HCT116 (cell line): Measurements from ENCODE around the gene CDC14B. TPM values are rescaled to one million over a fixed set of nuclear protein-coding genes. Genes with fewer than 3 reads are reported as not detected.

ENCODE experiments used
- ATAC-seq: fragments of 200-7000 bp; cut with Tn5 transposase; 2 replicates; pipeline ENCODE4 v1.9.1; 2020; ENCODE audit warnings: mild to moderate bottlenecking, moderate library complexity
- BruUV-seq: library from RNA; stranded (reverse); fragments of 400-500 nt; replicated peaks from 2 replicates; lab custom pipeline; 2021; lab: Mats Ljungman, UMichigan
- CTCF ChIA-PET: fragments of 300-600 bp; sonication (Branson Sonifier 250); formaldehyde crosslinking; loops from one replicate; lab custom pipeline; 2021; ENCODE audit warnings: antibody characterized with exemption; lab: Charles Lee
- POLR2A ChIA-PET: fragments of 300-600, 350-600 bp; sonication (Branson Sonifier 250); formaldehyde crosslinking; loops from one replicate; lab custom pipeline; 2021; ENCODE audit warnings: antibody characterized with exemption; lab: Charles Lee
- RAD21 ChIA-PET, 2 experiments: fragments of 300-600 bp; sonication (Branson Sonifier 250); formaldehyde crosslinking; loops; one replicate each; lab custom pipeline; 2023; ENCODE audit warnings: low total read pairs in 2 of 2; ENCODE audit not compliant: uncharacterized antibody in 2 of 2, unreplicated experiment in 2 of 2, low non-redundant PET in 1 of 2; lab: Charles Lee
- DNase-seq: peaks from one replicate; pipeline ENCODE4 v3.0.0-alpha.2; 2010; ENCODE audit warnings: low read depth, low spot score
- H2AFZ ChIP-seq: fragments of 200-600 bp; shearing (Covaris generic), sonication (generic); 2 replicates; pipeline ENCODE4 v1.6.1; 2017; ENCODE audit warnings: low read depth, mixed run types, mixed read lengths, antibody characterized with exemption, low read length; ENCODE audit not compliant: poor library complexity, severe bottlenecking
- H3K27ac ChIP-seq: 2 replicates; pipeline ENCODE4 v1.5.1; 2012; ENCODE audit warnings: low read depth, low read length
- H3K27me3 ChIP-seq: fragments of 200-600 bp; sonication (generic); 2 replicates; pipeline ENCODE4 v1.6.1; 2016; ENCODE audit warnings: mixed run types, low read length, mixed read lengths; ENCODE audit not compliant: insufficient read depth
- H3K36me3 ChIP-seq, 2 experiments: fragments of 200-500 bp in 1 of 2; fragments of 200-600 bp in 1 of 2; sonication (Bioruptor generic) in 1 of 2; sonication (generic) in 1 of 2; 2 replicates each; pipeline versions ENCODE4 v1.5.1 to v1.6.1; 2014 to 2016; ENCODE audit warnings: low read length in 2 of 2, inconsistent platforms in 1 of 2, mixed read lengths in 1 of 2, mixed run types in 1 of 2; ENCODE audit not compliant: insufficient read depth in 2 of 2, control insufficient read depth in 1 of 2
- H3K4me1 ChIP-seq, 2 experiments: fragments of 200-600 bp in 1 of 2; sonication (generic) in 1 of 2; 2 replicates each; pipeline versions ENCODE4 v1.5.1 to v1.6.1; 2012 to 2017; ENCODE audit warnings: low read length in 2 of 2, inconsistent platforms in 1 of 2, mild to moderate bottlenecking in 1 of 2, mixed read lengths in 1 of 2, mixed run types in 1 of 2, moderate library complexity in 1 of 2; ENCODE audit not compliant: insufficient read depth in 2 of 2, control insufficient read depth in 1 of 2
- H3K4me2 ChIP-seq: fragments of 200-600 bp; sonication (generic); 2 replicates; pipeline ENCODE4 v1.6.1; 2017; ENCODE audit warnings: mixed run types, low read length, mixed read lengths
- H3K4me3 ChIP-seq, 2 experiments: fragments of 200-600 bp in 1 of 2; sonication (generic) in 1 of 2; replicated peaks in 1 of 2; 2 replicates each; pipeline ENCODE4 v1.5.1; 2011 to 2016; ENCODE audit warnings: low read length in 2 of 2, control low read depth in 1 of 2, low read depth in 1 of 2, mild to moderate bottlenecking in 1 of 2, mixed read lengths in 1 of 2, mixed run types in 1 of 2
- H3K79me2 ChIP-seq: fragments of 200-600 bp; sonication (generic); 2 replicates; pipeline ENCODE4 v1.6.1; 2017; ENCODE audit warnings: mild to moderate bottlenecking, mixed run types, low read length, moderate library complexity, mixed read lengths; ENCODE audit not compliant: insufficient read depth
- H3K9ac ChIP-seq: fragments of 200-600 bp; sonication (generic); 2 replicates; pipeline ENCODE4 v1.6.1; 2016; ENCODE audit warnings: low read length, mixed read lengths
- H3K9me2 ChIP-seq: fragments of 200-600 bp; sonication (generic), shearing (Covaris generic); 2 replicates; pipeline ENCODE4 v1.6.1; 2017; ENCODE audit warnings: mixed run types, mild to moderate bottlenecking, moderate library complexity; ENCODE audit not compliant: insufficient read depth
- H3K9me3 ChIP-seq, 2 experiments: fragments of 200-500 bp in 1 of 2; fragments of 200-600 bp in 1 of 2; sonication (Bioruptor generic) in 1 of 2; sonication (generic) in 1 of 2; 2 replicates each; pipeline ENCODE4 v1.6.1; 2014 to 2017; ENCODE audit warnings: low read length in 2 of 2, mixed read lengths in 2 of 2, inconsistent platforms in 1 of 2, low read depth in 1 of 2, mild to moderate bottlenecking in 1 of 2, mixed run types in 1 of 2, moderate library complexity in 1 of 2; ENCODE audit not compliant: control insufficient read depth in 1 of 2, insufficient read depth in 1 of 2
- H4K20me1 ChIP-seq: fragments of 200-600 bp; sonication (generic), shearing (Covaris generic); 2 replicates; pipeline ENCODE4 v1.6.1; 2017; ENCODE audit warnings: mixed run types, mild to moderate bottlenecking, moderate library complexity; ENCODE audit not compliant: insufficient read depth
- CBX3 ChIP-seq: IDR thresholded peaks from 2 replicates; pipeline ENCODE4 v1.6.1; 2012; ENCODE audit warnings: low read depth
- ELF1 ChIP-seq: IDR thresholded peaks from 2 replicates; pipeline ENCODE4 v1.6.1; 2012; ENCODE audit warnings: low read depth, borderline replicate concordance
- JUND ChIP-seq: IDR thresholded peaks from 2 replicates; pipeline ENCODE4 v1.6.1; 2012
- POLR2A ChIP-seq: IDR thresholded peaks from 2 replicates; pipeline ENCODE4 v1.7.0; 2011; ENCODE audit warnings: borderline replicate concordance; ENCODE audit not compliant: insufficient read depth, insufficient read length; ENCODE audit errors: extremely low read depth
- POLR2AphosphoS5 ChIP-seq: IDR thresholded peaks from 2 replicates; pipeline ENCODE4 v1.6.1; 2011; ENCODE audit warnings: mild to moderate bottlenecking, low read depth, low read length, moderate library complexity
- REST ChIP-seq: IDR thresholded peaks from 2 replicates; pipeline ENCODE4 v1.6.1; 2012; ENCODE audit warnings: low read depth
- SP1 ChIP-seq: IDR thresholded peaks from 2 replicates; pipeline ENCODE4 v1.6.1; 2012; ENCODE audit warnings: low read depth
- SRF ChIP-seq: IDR thresholded peaks from 2 replicates; pipeline ENCODE4 v1.6.1; 2012; ENCODE audit warnings: low read depth
- TCF7L2 ChIP-seq: IDR thresholded peaks from 2 replicates; pipeline ENCODE4 v1.7.0; 2011; ENCODE audit warnings: borderline replicate concordance, inconsistent platforms; ENCODE audit not compliant: insufficient read depth, insufficient read length; ENCODE audit errors: extremely low read depth
- ZBTB33 ChIP-seq: IDR thresholded peaks from 2 replicates; pipeline ENCODE4 v1.6.1; 2011; ENCODE audit warnings: mild to moderate bottlenecking, low read length, moderate library complexity; ENCODE audit not compliant: insufficient replicate concordance; ENCODE audit errors: extremely low read depth
- ZFX ChIP-seq: fragments of 450-650 bp; IDR thresholded peaks from 2 replicates; pipeline ENCODE4 v1.6.1; 2017
- ZNF274 ChIP-seq: fragments of 200-500 bp; sonication (Bioruptor generic); IDR thresholded peaks from 2 replicates; pipeline ENCODE4 v1.6.1; 2014; ENCODE audit warnings: mild to moderate bottlenecking, low read depth, low read length, inconsistent platforms
- intact Hi-C: fragments of 100-400 bp; cut with micrococcal nuclease; formaldehyde crosslinking; loops from 2 replicates; pipeline ENCODE4 v1.10.0; 2022
- total RNA-seq: library from RNA; stranded (reverse); gene quantifications from one replicate; pipeline ENCODE4 v1.2.1, GENCODE V29; 2021; ENCODE audit not compliant: unreplicated experiment
- TF ChIP-seq, protein P1 (sequence below): IDR thresholded peaks from 2 replicates; pipeline ENCODE4 v1.6.1; 2012

The CDC14B gene
- total RNA-seq, 1 experiment from 2014 or later: 21.6 TPM

GRCh38 chr9:96486386-96487028 lies 133.1 kb downstream of the CDC14B start:
- ChIA-PET RAD21 (no interaction called here), CTCF (no interaction called here), POLR2A (no interaction called here)
- peaks cover 19 to 22% of the 10 kb centered on the region in 2 experiments for H3K4me1 ChIP-seq
- no peaks in the 10 kb centered on the region for H4K20me1 ChIP-seq
- no peak overlapping the region for H3K9ac ChIP-seq
- H3K36me3 ChIP-seq: peaks cover 7 to 17% of the 10 kb centered on the region in 2 experiments; a peak in 2 of 4 replicates
- no peaks in the 10 kb centered on the region for H3K27me3 ChIP-seq
- DNase-seq (no peak), ATAC-seq (no peak)
- BruUV-seq: no TSS peak
- H3K27ac ChIP-seq: peak overlapping the region; percentile 42; the same call in 1 of the 2 replicates
- H3K4me3 ChIP-seq: no peak overlapping the region
- H2AFZ ChIP-seq: no peak overlapping the region
- H3K79me2 ChIP-seq: no peaks in the 10 kb centered on the region
- H3K4me2 ChIP-seq: peak overlapping the region; percentile 16; the same call in 1 of the 2 replicates
- H3K9me3 ChIP-seq: no peaks in the 10 kb centered on the region
- TF ChIP-seq REST (no peak), ZNF274 (no peak), ZBTB33 (no peak), ZFX (no peak), POLR2AphosphoS5 (no peak), SRF (no peak), TCF7L2 (no peak), CBX3 (no peak), SP1 (0 out of 2 replicates have a peak, but pooled peaks have one; percentile 20), ELF1 (no peak), POLR2A (no peak), JUND (0 out of 2 replicates have a peak, but pooled peaks have one; percentile 7)
- TF ChIP-seq, protein P1, sequence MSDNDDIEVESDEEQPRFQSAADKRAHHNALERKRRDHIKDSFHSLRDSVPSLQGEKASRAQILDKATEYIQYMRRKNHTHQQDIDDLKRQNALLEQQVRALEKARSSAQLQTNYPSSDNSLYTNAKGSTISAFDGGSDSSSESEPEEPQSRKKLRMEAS: no peak
- no peaks in the 10 kb centered on the region for H3K9me2 ChIP-seq
- intact Hi-C loops: no loop called here
